GM19023 (cell line): ENCODE measurements around the gene AKNA.

Source experiments
- ATAC-seq: cut with Tn5 transposase; IDR thresholded peaks from one replicate; pipeline ENCODE4 v1.9.1; 2021; ENCODE audit warnings: mild to moderate bottlenecking, moderate library complexity; ENCODE audit not compliant: unreplicated experiment

AKNA gene

GRCh38 chr9:114396558-114397218, 8.9 kb upstream of the AKNA start:
- no peak for ATAC-seq

- ATAC-seq: no peak
These were observed 8.0 kb upstream of the AKNA start for GRCh38 chr9:114395768-114396167.

- ATAC-seq: no peak
These were observed 7.5 kb upstream of the AKNA start for GRCh38 chr9:114395334-114395617.

GRCh38 chr9:114394523-114395333, 6.9 kb upstream of the AKNA start:
- ATAC-seq: no peak

GRCh38 chr9:114392749-114393112, 4.9 kb upstream of the AKNA start:
- ATAC-seq: no peak

- no peak for ATAC-seq
These were observed 3.2 kb upstream of the AKNA start for GRCh38 chr9:114390952-114391351.

- ATAC-seq: no peak
These were observed 2.0 kb upstream of the AKNA start for GRCh38 chr9:114389612-114390368.

GRCh38 chr9:114388764-114389375, 1.1 kb upstream of the AKNA start:
- ATAC-seq: no peak

- no peak for ATAC-seq
These were observed 538 bp upstream of the AKNA start for GRCh38 chr9:114388357-114388682.

GRCh38 chr9:114386886-114387679, 699 bp downstream of the AKNA start:
- ATAC-seq: no peak

GRCh38 chr9:114386361-114386885, 1.4 kb downstream of the AKNA start:
- ATAC-seq: no peak

GRCh38 chr9:114385397-114386181, 2.2 kb downstream of the AKNA start:
- ATAC-seq: peak; percentile 84

- no peak for ATAC-seq
These were observed 2.9 kb downstream of the AKNA start for GRCh38 chr9:114384836-114385396.

- ATAC-seq: no peak
These were observed 3.4 kb downstream of the AKNA start for GRCh38 chr9:114384341-114384740.

GRCh38 chr9:114383521-114384231, 4.1 kb downstream of the AKNA start:
- no peak for ATAC-seq

- no peak for ATAC-seq
These were observed 4.9 kb downstream of the AKNA start for GRCh38 chr9:114382699-114383520.

- no peak for ATAC-seq
These were observed 8.9 kb downstream of the AKNA start for GRCh38 chr9:114378883-114379282.

- no peak for ATAC-seq
These were observed 9.8 kb downstream of the AKNA start for GRCh38 chr9:114378016-114378415.
